Mucosa of descending colon (tissue), 3 donors: ENCODE results near the gene SPP2. TPM values are rescaled to one million over a fixed set of nuclear protein-coding genes. Genes with fewer than 3 reads are reported as not detected.

Source experiments
- ATAC-seq: fragments of 200-7000 bp; cut with Tn5 transposase; one replicate; pipeline ENCODE4 v1.9.1; 2020; ENCODE audit warnings: mild to moderate bottlenecking, moderate library complexity
- DNase-seq, 3 donors: peaks; one replicate each; pipeline ENCODE4 v3.0.0-alpha.2; 2020
- H3K36me3 ChIP-seq: fragments of 200-600 bp; one replicate; pipeline ENCODE4 v1.8.0; 2021; ENCODE audit warnings: low read depth, mild to moderate bottlenecking
- H3K4me1 ChIP-seq: fragments of 200-600 bp; one replicate; pipeline ENCODE4 v1.8.0; 2021; ENCODE audit warnings: low read depth, mild to moderate bottlenecking
- H3K4me3 ChIP-seq: fragments of 200-600 bp; one replicate; pipeline ENCODE4 v1.8.0; 2021; ENCODE audit warnings: mild to moderate bottlenecking
- H3K9me3 ChIP-seq: fragments of 200-600 bp; one replicate; pipeline ENCODE4 v1.8.0; 2021; ENCODE audit warnings: mild to moderate bottlenecking
- CTCF ChIP-seq: fragments of 200-600 bp; IDR thresholded peaks from one replicate; pipeline ENCODE4 v1.8.0; 2022; ENCODE audit warnings: antibody characterized with exemption, mild to moderate bottlenecking
- intact Hi-C, 2 donors: fragments of 100-400 bp; cut with DNase I in 1 of 2; cut with micrococcal nuclease in 1 of 2; formaldehyde crosslinking; loops; one replicate each; pipeline versions ENCODE4 v1.11.0 to v1.11.1; 2022; cut with DNase I, micrococcal nuclease
- total RNA-seq, 3 donors: library from RNA; stranded (reverse); fragmentation: NEBNext Ultra II Directional in 2 of 3; extraction: Animal tissue kit (Norgen Biotek cat#: 25700) in 2 of 3; gene quantifications; one replicate each; pipeline versions ENCODE4 v1.2.1 to v1.2.4, GENCODE V29; 2021 to 2023
- donor health status: DM: no; HTN: no; CAD: no; lungs with moderate emphysema.
- donor health status: DM: no; HTN: no; CAD: no.
- donor health status: DM: no; HTN: yes; CAD: no.

Gene SPP2
- total RNA-seq, 3 donors from 2014 or later = not detected

GRCh38 chr2:234051374-234052070 lies 1.0 kb downstream of the SPP2 start:
- Histone ChIP-seq H3K36me3 (no peaks in the 10 kb centered on the region), H3K4me1 (no peaks in the 10 kb centered on the region), H3K9me3 (no peaks in the 10 kb centered on the region), H3K4me3 (no peak overlapping the region)
- TF ChIP-seq CTCF = no peak
- ATAC-seq (no peak), DNase-seq (no peak)
- intact Hi-C loops = no loop called here

GRCh38 chr2:234058881-234059280 lies 8.4 kb downstream of the SPP2 start:
- no peak for DNase-seq
- intact Hi-C loops = no loop called here
- H3K9me3 ChIP-seq = no peaks in the 10 kb centered on the region
- H3K4me3 ChIP-seq = no peak overlapping the region
- no peaks in the 10 kb centered on the region for H3K36me3 ChIP-seq
- no peak for ATAC-seq
- TF ChIP-seq CTCF = no peak
- no peaks in the 10 kb centered on the region for H3K4me1 ChIP-seq

- intact Hi-C loops = no loop called here
- no peak for TF ChIP-seq CTCF
- no peak for ATAC-seq
- Histone ChIP-seq H3K9me3 (no peaks in the 10 kb centered on the region), H3K4me1 (no peaks in the 10 kb centered on the region), H3K36me3 (no peaks in the 10 kb centered on the region), H3K4me3 (no peak overlapping the region)
- DNase-seq = no peak
Measured at GRCh38 chr2:234060236-234060635, 9.7 kb downstream of the SPP2 start.

GRCh38 chr2:234061624-234062257 lies 11.2 kb downstream of the SPP2 start:
- intact Hi-C loops = no loop called here
- no peak overlapping the region for H3K4me3 ChIP-seq
- H3K9me3 ChIP-seq = no peaks in the 10 kb centered on the region
- no peaks in the 10 kb centered on the region for H3K36me3 ChIP-seq
- no peak for TF ChIP-seq CTCF
- no peak for ATAC-seq
- no peak for DNase-seq
- H3K4me1 ChIP-seq = no peaks in the 10 kb centered on the region

- Histone ChIP-seq H3K4me1 (no peaks in the 10 kb centered on the region), H3K4me3 (no peak overlapping the region), H3K36me3 (no peaks in the 10 kb centered on the region), H3K9me3 (no peaks in the 10 kb centered on the region)
- intact Hi-C loops = no loop called here
- no peak for TF ChIP-seq CTCF
- ATAC-seq = no peak
- no peak for DNase-seq
Measured at GRCh38 chr2:234066587-234066986, 16.1 kb downstream of the SPP2 start.
